Loucy (cell line): ENCODE results near the gene ASCL1.

Experiments used
- H2AFZ ChIP-seq: fragments of 200-600 bp; sonication (generic); 2 replicates; pipeline ENCODE4 v1.6.0; 2016; ENCODE audit warnings: antibody characterized with exemption, mild to moderate bottlenecking, low read length, moderate library complexity
- H3F3A ChIP-seq: fragments of 200-600 bp; 2 replicates; pipeline ENCODE4 v1.6.0; 2016; ENCODE audit warnings: antibody characterized with exemption, low read depth, mild to moderate bottlenecking
- H3K27me3 ChIP-seq: fragments of 200-600 bp; sonication (generic); 2 replicates; pipeline ENCODE4 v1.6.1; 2014; ENCODE audit warnings: low read length, mild to moderate bottlenecking; ENCODE audit not compliant: insufficient read depth, poor library complexity, severe bottlenecking
- H3K36me3 ChIP-seq: fragments of 200-600 bp; sonication (generic); 2 replicates; pipeline ENCODE4 v1.6.1; 2016; ENCODE audit warnings: low read length; ENCODE audit not compliant: insufficient read depth
- H3K4me1 ChIP-seq: fragments of 200-600 bp; sonication (generic); 2 replicates; pipeline ENCODE4 v1.5.1; 2014; ENCODE audit warnings: low read length, mild to moderate bottlenecking; ENCODE audit not compliant: insufficient read depth, poor library complexity, severe bottlenecking
- H3K4me2 ChIP-seq: fragments of 200-600 bp; sonication (generic); 2 replicates; pipeline ENCODE4 v1.6.0; 2014; ENCODE audit warnings: antibody characterized with exemption, low read length, low read depth, mild to moderate bottlenecking; ENCODE audit not compliant: poor library complexity, severe bottlenecking
- H3K4me3 ChIP-seq: fragments of 200-600 bp; sonication (generic); 2 replicates; pipeline ENCODE4 v1.5.1; 2014; ENCODE audit warnings: low read length, mild to moderate bottlenecking, mixed read lengths; ENCODE audit not compliant: poor library complexity, severe bottlenecking
- H3K79me2 ChIP-seq: fragments of 200-600 bp; sonication (generic); 2 replicates; pipeline ENCODE4 v1.6.1; 2014; ENCODE audit warnings: low read length; ENCODE audit not compliant: insufficient read depth
- H3K9ac ChIP-seq: fragments of 200-600 bp; sonication (generic); 2 replicates; pipeline ENCODE4 v1.6.0; 2014; ENCODE audit warnings: mild to moderate bottlenecking, low read depth, low read length, moderate library complexity; ENCODE audit not compliant: poor library complexity, severe bottlenecking
- H3K9me2 ChIP-seq: fragments of 200-600 bp; sonication (generic); replicated peaks from 2 replicates; pipeline ENCODE4 v1.6.1; 2016; ENCODE audit warnings: low read depth, low read length, mixed read lengths
- H3K9me3 ChIP-seq: fragments of 200-600 bp; sonication (generic); 2 replicates; pipeline ENCODE4 v1.6.1; 2014; ENCODE audit warnings: mild to moderate bottlenecking, antibody characterized with exemption, low read length, low read depth; ENCODE audit not compliant: insufficient read depth
- H4K20me1 ChIP-seq: fragments of 200-600 bp; sonication (generic); 2 replicates; pipeline ENCODE4 v1.6.0; 2014; ENCODE audit warnings: antibody characterized with exemption, low read length, mild to moderate bottlenecking; ENCODE audit not compliant: insufficient read depth, poor library complexity, severe bottlenecking
- EZH2phosphoT487 ChIP-seq: fragments of 200-600 bp; IDR thresholded peaks from 2 replicates; pipeline ENCODE4 v1.6.1; 2018; ENCODE audit warnings: antibody characterized with exemption, mild to moderate bottlenecking, moderate library complexity, borderline replicate concordance
- TF ChIP-seq, protein P1 (sequence below): fragments of 200-600 bp; sonication (generic); conservative IDR thresholded peaks from 2 replicates; pipeline ENCODE4 v1.5.1; 2014; ENCODE audit warnings: mild to moderate bottlenecking, antibody characterized with exemption, low read length

Gene ASCL1

GRCh38 chr12:102977945-102978706, 20.7 kb downstream of the ASCL1 start:
- Histone ChIP-seq H3K79me2 (no peaks in the 10 kb centered on the region), H3K9me3 (no peaks in the 10 kb centered on the region), H3F3A (no peaks in the 10 kb centered on the region), H3K4me1 (no peaks in the 10 kb centered on the region), H3K9me2 (no peaks in the 10 kb centered on the region), H3K4me2 (no peak overlapping the region), H4K20me1 (no peaks in the 10 kb centered on the region), H3K36me3 (no peaks in the 10 kb centered on the region), H3K9ac (no peak overlapping the region), H3K4me3 (no peak overlapping the region), H3K27me3 (no peaks in the 10 kb centered on the region), H2AFZ (no peak overlapping the region)
- TF ChIP-seq, protein P1, sequence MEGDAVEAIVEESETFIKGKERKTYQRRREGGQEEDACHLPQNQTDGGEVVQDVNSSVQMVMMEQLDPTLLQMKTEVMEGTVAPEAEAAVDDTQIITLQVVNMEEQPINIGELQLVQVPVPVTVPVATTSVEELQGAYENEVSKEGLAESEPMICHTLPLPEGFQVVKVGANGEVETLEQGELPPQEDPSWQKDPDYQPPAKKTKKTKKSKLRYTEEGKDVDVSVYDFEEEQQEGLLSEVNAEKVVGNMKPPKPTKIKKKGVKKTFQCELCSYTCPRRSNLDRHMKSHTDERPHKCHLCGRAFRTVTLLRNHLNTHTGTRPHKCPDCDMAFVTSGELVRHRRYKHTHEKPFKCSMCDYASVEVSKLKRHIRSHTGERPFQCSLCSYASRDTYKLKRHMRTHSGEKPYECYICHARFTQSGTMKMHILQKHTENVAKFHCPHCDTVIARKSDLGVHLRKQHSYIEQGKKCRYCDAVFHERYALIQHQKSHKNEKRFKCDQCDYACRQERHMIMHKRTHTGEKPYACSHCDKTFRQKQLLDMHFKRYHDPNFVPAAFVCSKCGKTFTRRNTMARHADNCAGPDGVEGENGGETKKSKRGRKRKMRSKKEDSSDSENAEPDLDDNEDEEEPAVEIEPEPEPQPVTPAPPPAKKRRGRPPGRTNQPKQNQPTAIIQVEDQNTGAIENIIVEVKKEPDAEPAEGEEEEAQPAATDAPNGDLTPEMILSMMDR = no peak
- TF ChIP-seq EZH2phosphoT487 = no peak

DNA sequence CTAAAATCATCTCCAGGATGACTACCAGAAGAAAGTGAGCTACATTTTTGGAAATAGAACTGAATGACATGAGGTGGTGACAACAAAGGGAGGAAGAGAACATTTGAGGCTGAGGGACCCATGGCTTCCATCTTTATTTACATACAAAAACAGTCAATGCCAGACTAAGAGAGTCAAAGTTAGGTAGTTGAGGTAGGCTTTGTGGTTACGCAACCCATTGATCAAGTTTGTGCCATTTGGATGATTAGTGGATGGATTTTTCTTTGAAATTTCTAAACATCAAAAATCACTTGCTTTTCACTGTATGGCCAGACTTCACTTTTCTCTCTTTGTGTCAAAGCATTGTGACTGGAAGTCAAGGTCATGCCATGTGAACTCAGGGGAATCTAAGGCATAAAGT, 22.9 kb downstream of the ASCL1 start:
- no peak overlapping the region for H3K9ac ChIP-seq
- H3K4me2 ChIP-seq = no peak overlapping the region
- no peaks in the 10 kb centered on the region for H3K79me2 ChIP-seq
- H3K9me2 ChIP-seq = no peaks in the 10 kb centered on the region
- H3K4me1 ChIP-seq = no peaks in the 10 kb centered on the region
- no peak overlapping the region for H3K4me3 ChIP-seq
- no peak for TF ChIP-seq EZH2phosphoT487
- TF ChIP-seq, protein P1 = no peak
- no peak overlapping the region for H2AFZ ChIP-seq
- no peaks in the 10 kb centered on the region for H3K36me3 ChIP-seq
- no peaks in the 10 kb centered on the region for H3K9me3 ChIP-seq
- no peaks in the 10 kb centered on the region for H3K27me3 ChIP-seq
- no peaks in the 10 kb centered on the region for H4K20me1 ChIP-seq
- no peaks in the 10 kb centered on the region for H3F3A ChIP-seq

DNA sequence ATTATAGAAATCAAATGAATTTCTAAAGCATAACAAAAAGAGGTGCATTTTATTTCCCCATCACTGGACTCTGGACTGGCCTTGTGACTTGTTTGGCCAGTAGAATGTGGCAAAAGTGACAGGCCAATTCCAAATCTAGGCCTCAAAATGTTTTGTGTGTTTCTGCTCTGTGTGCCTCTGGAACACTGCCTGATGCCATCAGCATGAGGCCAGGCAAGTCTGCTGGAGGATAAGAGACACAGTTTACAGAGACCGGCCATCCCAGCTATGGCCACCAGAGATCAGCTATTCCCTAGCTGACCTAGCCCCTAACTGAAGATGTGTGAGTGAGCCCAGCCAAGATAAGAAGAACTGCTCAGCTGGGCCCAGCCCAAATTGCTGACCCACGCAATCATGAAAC, 32.9 kb downstream of the ASCL1 start:
- Histone ChIP-seq H3K9ac (no peak overlapping the region), H3K4me3 (no peak overlapping the region)

More for the DNA sequence above, 32.9 kb downstream of the ASCL1 start:
- Histone ChIP-seq H3K4me1 (no peaks in the 10 kb centered on the region), H3K9me3 (no peaks in the 10 kb centered on the region), H3K79me2 (no peaks in the 10 kb centered on the region), H3K27me3 (no peaks in the 10 kb centered on the region), H2AFZ (no peak overlapping the region), H3K9me2 (no peaks in the 10 kb centered on the region), H3F3A (no peaks in the 10 kb centered on the region), H3K4me2 (no peak overlapping the region), H3K36me3 (no peaks in the 10 kb centered on the region), H4K20me1 (no peaks in the 10 kb centered on the region)
- TF ChIP-seq, protein P1 = no peak
- no peak for TF ChIP-seq EZH2phosphoT487
